AML-193 (cell line): ENCODE measurements around the gene ARF3.

Experiments
- DNase-seq, 2 experiments: peaks; one replicate each; lab custom pipeline; 2025; lab: John Stamatoyannopoulos, UW

Gene ARF3

DNA sequence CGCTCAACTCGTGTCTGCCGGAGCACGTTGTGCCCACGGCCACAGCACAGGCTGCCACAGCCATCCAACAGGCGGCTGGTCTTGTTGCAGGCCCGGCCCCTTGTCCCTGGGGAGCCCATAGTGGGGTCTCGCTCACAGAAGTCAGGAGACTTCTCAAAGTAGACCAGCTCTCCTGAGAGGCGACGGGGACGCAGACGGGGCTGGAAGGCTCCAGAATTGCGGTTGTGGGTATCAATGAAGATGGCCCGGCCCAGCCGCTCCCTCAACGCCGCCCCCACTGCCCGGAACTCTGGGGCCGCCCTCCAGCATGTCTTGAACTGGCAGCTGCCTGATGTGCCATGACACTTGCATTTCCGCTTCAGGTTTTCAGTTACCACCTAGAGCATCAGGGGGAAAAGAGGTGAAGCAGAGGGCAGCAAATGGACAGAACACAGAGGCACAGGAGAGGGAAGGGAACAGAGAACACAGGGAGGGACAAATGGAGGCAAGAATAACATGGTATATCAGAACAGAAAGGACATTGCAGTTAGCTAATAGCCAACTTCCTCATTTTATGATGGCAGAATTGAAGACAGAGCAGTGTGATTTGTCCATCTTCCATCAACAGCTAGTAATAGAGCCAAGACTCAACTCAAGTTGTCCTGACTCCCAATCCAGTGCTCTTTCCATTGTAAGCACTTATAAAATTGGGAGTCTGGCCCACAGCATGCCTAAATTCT lies 9.0 kb upstream of the ARF3 start:
- peak; percentile 54 to 68 for DNase-seq

DNA sequence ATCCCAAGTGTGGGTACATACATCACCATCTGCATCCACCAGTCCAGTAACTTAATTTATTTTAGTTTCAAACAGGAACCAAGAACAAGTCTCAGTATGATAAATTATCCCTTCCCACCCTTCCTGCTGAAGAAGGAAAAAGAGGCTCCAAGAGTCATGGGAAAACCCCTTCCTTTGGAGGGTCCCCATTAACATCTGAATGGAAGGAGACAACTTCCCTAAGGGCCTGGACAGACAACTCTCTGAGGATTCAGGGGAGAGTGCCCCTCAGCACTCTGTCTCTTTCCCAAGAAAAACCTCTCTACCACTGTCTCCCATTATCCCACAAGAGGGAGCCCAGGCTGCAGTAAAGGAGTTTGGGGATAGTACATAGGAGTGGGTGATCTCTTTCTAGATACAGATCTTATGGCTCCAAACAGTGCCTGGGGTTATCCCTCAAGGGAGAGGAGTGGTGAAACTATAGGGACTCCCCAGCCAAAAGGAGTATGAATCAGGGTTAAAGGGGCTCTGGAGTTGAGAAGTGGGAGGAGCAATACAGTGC lies 8.1 kb upstream of the ARF3 start:
- DNase-seq: no peak

DNA sequence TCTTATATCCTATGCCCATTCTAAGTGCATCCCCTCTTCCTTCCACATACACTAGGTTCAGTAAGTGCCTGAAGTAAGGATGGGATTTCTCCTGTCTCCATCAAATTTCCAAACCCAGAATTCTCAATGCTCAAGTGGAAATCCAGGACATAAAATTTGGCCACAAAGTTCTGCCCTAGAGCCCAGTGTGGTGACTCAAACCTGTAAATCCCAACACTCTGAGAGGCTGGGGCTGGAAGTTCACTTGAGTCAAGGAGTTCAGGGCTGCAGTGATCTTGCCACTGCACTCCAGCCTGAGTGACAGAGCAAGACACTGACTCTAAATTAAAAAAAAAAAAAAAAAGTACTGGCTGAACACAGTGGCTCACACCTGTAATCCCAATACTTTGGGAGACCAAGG lies 4.5 kb upstream of the ARF3 start:
- no peak for DNase-seq

DNA sequence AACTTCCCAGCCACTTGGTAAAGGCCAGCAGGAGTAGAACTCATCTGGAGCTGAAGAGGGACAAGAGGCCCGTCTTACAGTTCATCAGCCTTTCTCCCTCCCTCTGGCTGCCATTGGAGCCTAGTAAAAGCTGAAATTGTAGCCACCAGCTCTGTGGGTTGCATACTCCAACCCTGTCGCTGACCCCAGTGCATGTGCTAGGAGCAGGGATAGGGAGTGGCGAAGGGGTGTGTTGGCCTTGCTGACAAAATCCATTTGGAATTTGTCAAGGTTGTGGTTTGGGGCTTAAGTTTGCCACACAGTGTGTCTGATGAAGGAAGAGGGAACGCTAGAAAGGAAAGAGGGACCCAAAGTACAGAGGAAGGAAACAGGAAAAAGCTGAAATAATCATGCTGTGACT lies 4.0 kb upstream of the ARF3 start:
- DNase-seq: no peak

DNA sequence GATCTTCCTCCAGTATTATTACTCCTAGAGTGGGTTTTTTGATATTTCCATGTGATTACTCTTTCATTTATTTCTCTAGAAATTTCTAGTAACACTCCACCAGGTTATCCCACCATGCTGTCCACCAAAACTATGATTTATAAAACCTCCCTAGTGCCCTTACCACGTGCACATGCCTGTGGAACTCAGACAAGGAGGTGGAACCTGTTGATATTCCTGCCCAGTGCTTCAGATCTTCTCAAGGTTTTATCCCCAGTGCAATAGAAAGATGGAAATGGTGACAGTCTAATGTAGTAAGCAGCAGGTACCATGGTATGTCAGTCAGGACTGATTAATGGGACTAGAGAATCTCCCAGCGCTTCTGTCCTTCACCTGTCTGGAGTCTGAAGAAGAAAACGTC lies 3.5 kb upstream of the ARF3 start:
- DNase-seq: no peak

DNA sequence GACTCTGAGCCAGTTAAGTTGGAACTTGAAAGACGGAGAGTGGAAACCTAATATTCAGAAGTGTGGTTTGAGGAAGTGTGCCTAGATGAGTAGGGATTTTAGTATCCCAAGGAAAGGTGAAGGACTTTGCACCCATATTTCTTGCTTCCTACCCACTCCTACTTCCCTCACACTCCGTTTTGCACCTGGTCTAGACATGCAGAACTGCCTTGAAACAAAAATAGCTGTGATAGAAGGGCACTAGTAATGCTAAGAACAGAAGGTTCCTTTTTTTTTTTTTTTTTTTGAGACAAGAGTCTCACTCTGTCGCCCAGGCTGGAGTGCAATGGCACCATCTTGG lies 732 bp upstream of the ARF3 start:
- no peak for DNase-seq

DNA sequence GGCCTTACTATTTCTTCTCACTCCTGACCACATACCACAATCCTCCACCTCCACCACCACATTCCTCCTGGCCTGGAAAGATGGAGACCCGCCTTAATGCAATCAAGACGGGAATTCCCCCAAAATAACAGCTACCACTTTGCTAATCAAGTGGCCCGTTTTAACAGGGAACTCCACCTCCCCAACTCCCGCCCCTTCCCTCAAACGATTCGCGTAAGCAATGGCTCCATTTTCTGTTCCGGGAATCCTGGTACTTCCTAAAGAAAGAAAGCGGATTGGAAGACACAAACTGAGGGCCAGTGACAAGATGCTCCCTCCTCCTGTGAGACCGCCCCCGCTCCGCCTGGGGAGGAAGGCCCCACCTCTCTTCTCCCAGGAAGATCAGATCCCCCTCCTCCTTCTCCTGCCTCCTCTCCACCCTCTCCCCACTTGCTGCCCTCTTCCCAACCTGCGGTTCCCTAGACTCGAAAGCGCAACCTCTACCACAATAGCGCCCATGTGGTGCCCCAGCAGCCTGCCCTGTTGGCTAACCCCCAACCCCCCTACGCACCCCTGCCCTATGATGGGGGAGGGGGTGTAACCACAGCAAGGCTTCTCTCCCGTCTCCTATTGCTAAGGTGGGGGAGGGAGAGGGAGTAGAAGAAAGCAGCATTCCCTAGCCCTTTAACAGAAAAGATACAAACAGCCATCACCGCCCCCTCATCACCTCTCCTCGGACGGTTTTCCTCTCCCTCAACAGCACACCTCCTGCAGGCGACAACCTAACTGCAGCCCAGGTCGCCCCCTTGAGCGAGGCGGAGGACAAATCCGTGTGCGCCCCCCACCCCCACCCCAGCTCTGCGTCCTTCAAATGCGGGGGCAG lies 777 bp downstream of the ARF3 start:
- DNase-seq: peak; percentile 70 to 79

DNA sequence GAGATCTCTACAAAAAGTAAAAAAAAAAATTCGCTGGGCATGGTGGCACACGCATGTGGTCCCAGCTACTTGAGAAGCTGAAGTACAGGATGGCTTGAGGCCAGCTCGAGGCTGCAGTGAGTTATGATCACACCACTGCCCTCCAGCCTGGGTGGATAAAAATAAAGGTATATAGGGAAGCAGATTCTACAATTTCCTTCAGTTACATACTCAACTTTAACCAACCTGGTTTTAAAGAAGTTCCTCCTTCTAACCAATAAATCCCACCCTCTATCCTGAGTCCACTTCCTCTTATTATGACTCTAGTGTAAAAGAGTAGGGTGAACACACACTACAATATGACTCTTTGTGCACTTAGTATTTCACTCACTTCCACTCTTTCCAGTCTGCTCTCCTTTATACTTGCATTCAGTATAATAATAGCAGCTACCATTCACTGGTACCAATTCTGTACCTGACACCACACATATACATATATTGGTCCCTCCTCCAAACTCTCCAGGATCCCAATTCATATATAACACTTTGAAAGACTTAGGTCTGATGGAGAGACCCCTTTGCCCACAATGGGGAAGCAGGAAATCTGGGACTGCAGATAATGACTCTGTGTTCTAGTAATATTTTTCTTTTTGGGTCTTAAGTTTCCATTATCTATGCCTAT lies 2.3 kb downstream of the ARF3 start:
- peak; percentile 88 to 90 for DNase-seq

DNA sequence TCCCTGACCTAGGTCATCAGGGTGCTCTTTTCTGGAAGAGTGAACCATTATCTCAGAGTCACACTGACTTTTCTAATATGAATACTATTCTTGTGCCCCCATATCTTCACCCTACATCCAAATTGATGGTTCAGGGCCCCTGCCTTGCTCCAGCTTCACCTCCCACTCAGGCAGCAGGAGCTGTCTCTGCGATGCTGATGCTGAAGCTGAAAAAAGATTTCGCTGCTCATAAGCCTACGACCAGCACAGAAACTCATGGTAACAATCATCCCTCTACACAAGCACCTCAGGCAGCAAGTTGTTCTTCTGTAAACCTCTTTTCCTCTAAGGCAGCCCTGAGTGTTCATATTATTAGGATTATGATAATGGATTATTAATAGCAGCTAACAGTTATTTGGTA lies 3.2 kb downstream of the ARF3 start:
- no peak for DNase-seq

DNA sequence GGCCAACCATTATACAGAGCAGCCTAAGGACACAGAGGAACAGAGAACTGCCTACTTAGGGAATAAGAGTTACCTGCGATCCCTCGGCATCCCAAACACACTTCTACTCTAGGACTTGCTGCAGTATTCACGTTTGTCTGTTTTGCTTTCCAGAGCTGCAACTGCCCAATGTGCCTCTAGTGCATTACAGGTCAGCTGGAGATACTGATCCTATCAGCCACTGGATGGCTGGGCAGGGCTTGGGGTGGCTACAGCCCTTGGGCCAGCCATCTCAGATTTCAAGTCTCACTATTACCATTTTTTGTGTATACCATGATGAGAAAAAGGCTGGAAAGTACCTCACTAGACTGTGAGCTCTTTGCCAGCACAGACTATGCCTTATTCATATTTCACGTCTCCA lies 4.6 kb downstream of the ARF3 start:
- no peak for DNase-seq

DNA sequence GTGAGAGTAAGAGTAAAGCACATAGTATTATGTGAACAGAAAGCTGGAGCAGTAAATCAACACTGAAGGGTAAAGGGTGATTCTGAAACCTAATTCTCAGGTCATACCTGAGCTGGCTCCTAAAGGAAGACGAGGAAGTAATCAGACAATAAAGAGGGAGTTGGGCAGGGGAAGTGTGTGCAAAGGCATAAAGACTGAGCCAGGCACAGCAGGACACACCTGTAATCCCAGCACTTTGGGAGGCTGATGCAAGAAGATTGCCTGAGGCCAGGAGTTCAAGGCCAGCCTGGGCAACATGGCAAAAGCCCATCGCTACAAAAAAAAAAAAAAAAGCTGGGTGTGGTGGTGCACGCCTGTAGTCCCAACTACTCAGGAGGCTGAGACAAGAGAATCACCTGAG lies 9.6 kb downstream of the ARF3 start:
- no peak for DNase-seq

DNA sequence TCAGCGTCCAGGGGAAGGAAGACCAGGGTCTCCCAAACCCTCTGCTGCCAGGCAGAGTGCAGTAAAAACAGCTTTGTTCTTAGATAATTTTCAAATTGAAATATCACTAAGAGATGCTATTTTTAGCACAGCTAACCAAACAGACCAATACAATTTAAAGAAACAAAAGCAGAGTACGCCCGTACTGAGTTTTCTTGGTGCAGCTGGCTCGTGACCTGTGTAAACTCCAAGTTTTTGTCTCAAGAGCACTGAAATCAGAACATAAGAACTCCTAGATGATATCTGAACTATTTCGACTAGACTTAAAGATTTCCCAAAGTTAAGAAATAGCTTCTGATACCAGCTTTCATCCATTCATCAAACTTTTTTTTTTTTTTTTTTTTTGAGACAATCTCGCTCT lies 10.3 kb downstream of the ARF3 start:
- DNase-seq: no peak

DNA sequence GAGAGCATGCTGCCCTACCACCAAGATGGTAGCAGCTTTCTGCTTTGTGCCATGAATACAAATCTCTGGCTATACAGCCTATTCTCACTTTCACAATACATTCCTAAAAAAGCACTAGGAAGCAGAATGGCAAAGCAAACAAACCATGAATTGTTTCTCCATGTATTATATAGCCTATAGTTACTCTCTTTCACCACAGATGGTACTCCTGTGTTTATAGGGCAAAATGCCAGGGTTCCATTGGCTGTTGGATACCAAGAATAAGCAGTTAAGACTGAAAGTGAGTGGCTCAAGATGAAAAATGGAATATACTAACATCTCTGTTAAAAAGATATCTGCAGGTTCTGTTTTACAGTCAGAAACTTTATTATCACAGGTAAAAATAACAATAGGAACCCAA lies 11.1 kb downstream of the ARF3 start:
- no peak for DNase-seq

DNA sequence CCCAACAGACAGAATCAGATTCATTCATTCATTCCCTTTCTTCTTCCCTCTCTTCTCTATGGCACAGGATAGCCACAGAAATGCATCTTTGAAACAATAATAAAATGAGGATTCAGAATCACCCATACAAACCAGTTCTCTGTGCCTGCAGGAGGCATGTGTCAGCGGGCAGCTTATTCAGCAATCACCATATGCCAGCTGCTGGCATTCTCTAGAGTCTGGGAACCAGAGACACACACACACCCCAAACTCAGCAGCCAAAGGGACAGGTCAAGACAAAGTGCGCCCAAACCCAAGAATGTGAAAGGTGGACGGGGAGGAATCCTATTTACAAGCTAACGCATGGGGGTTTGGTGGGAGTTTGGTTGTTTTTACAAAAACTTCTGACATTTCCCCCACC lies 14.1 kb downstream of the ARF3 start:
- no peak for DNase-seq

DNA sequence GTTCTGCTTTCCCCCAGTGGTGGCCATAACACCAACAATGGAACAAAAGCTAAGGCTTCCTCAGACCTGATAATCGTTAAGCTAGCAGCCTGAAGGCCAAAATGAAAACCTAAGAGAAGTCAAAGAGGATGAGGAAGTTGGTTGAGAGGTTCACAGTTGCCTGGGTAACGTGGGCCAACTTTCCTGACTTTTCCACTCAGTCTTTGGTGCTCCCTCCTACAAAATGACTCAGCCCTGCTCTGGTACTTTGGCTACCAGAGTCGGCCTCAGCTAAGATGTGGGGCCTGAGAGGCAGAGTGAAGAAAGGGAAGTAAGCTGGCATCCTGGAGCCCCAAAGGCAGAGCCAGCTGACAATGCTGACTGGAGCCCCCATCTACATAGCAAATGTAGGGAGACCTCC lies 17.1 kb downstream of the ARF3 start:
- peak; percentile 72 to 75 for DNase-seq

DNA sequence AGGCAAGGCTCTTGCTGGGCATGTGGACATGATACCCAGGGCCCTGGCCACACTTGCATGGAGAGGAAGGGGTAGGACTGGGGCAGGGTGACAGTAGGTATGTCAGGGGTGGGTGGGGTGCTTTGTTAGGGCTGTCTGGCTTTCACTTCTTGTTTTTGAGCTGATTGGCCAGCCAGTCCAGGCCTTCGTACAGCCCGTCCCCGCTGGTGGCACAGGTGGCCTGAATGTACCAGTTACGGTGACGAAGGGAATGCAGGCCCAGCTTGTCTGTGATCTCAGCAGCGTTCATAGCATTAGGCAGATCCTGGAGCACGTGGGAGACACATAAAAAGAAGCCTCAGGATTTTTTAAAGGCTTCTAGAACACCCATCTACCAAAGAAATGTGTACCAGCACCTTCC lies 18.5 kb downstream of the ARF3 start:
- no peak for DNase-seq

DNA sequence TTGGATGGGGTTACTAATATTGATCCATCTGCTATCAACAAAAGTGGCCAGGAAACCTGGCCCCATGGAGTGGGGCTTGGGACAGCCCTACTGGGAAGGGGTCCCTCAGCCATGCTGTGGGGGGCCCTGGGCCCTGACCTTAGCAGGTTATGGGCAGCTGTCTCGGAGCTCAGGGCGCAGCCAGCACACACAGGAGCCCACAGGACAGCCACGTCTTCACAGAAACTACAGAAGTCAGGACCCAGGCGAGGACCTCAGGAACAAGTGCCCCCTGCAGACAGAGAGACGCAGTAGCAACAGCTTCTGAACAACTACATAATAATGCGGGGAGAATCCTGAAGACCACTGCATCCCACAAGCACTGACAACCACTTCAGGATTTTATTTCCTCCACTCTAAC lies 20.1 kb downstream of the ARF3 start:
- no peak for DNase-seq

DNA sequence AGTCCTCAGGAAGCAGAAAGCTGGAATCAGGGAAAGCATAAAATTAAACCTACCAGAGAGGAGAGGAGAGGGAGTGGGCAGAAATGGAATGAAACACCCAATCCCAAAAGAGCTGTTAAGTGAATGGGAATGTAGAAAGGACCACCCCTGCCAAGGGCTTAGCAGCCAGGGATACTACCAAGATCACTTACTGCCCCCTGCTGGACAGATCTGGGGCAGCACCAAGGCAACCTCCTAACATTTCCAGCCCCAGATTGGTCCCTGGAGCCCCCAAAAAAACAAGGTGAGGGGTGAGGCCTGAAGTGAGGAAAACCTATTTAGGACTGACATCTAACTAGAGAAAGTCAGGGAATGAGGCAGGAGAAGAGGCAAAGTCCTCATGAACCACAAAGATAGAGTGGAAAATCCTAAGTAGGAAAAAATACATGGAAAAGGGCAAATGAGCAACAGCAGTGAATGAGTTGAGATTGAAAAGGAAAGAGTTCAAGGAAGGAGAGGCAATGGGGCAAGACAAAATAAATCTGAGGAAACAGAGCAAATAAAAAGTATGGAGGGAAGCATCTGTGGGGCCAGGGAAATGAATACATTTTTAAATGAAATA lies 20.8 kb downstream of the ARF3 start:
- DNase-seq: peak; percentile 24 to 26

DNA sequence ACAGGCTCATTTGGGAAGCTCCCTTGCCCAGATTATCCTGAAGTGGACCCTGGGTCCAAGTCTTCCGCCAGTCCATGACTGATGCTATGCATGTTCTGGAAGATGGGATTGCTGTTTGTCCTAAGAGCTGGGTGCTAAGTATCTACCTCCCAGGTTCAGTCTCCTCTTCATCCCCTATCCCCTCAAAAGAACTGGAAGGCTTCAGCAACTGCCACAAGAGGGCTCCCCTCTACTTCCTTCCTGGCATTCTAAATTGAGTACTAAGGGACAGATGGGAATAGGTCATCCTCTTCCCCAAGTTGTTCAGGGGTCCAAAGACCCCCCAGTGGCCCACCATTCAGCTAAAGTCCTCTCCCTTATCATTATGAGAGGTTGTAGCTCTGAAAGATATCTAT lies 23.0 kb downstream of the ARF3 start:
- peak; percentile 12 to 34 for DNase-seq

DNA sequence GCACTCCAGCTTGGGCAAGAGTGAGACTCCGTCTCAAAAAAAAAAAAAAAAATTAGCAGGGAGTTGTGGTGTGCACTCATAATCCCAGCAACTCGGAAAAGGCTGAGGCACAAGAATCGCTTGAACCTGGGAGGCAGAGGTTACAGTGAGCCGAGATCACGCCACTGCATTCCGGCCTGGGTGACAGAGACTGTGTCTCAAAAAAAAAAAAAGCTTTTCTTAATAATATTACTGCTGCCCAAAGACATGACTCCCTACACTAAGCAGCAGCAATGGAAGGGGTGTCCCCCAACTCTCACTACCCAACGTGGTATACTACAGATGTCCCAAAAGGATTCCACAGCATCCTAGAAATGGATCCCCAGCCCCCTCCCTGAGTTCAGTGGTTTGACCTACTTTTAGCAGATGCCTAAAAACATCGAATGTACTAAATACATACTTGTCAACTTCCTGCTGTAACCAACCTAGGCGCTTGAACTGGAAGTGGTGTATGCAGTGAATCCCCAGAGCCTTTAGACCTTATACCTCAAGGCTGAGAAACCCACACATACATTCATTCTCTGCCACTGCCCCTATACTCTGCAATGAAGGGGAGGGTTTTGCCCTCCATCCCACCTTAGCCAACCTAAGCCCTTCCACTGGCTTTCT lies 23.5 kb downstream of the ARF3 start:
- no peak for DNase-seq

DNA sequence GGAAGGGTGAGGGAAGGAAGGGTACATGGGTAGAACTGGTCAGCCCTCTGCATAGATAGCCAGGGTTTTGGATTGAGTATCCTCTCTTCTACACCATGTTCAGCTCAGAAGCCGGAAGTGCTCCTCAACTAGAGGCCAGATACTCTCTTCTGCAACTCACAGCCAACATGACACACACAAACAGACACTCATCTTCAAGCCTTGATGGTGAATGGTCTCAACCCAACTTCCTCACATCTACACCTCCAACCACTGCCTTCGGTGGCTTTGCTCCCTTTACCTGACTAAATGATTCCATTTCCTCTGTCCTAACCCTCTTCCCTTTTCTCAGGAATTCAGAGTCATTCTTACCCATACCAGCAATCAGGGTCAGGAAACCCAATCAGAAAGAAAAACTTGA lies 24.4 kb downstream of the ARF3 start:
- DNase-seq: no peak

DNA sequence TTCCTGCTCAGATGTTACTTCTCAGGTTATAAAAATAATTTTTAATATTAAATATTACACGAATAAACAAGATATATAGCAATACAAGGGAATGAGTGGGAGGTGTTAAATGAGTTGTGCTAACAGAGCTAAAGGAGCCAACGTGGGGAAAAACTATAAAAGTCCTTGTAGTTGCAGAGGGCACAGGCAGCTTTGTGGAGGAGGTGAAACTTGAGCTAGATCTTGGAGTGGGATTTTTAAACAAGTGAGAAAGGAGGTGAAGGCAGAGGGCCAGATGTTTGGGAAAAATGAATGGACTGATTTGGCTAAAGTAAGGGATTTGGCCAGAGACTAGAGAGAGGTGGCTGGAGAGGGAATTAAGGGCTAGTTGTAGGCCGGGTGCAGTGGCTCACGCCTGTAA lies 26.8 kb downstream of the ARF3 start:
- no peak for DNase-seq
